Choroid plexus epithelial cell (primary cell): ENCODE measurements around the gene PLXDC1.
"Not testable (repeated sequence)": the region's sequence is repeated elsewhere in the genome, so short reads cannot be mapped to it uniquely, and the experiment has no call there.

Source experiments
- DNase-seq: peaks from one replicate; pipeline ENCODE4 v3.0.0-alpha.2; 2010; ENCODE audit warnings: low read depth
- H3K4me3 ChIP-seq: 2 replicates; pipeline ENCODE4 v1.5.1; 2011; ENCODE audit warnings: low read depth, mild to moderate bottlenecking, control low read depth, low read length, moderate library complexity
- CTCF ChIP-seq: conservative IDR thresholded peaks from 2 replicates; pipeline ENCODE4 v1.5.1; 2011; ENCODE audit warnings: low read depth, mild to moderate bottlenecking, control low read depth, inconsistent platforms, low read length, moderate library complexity

PLXDC1 gene

DNA sequence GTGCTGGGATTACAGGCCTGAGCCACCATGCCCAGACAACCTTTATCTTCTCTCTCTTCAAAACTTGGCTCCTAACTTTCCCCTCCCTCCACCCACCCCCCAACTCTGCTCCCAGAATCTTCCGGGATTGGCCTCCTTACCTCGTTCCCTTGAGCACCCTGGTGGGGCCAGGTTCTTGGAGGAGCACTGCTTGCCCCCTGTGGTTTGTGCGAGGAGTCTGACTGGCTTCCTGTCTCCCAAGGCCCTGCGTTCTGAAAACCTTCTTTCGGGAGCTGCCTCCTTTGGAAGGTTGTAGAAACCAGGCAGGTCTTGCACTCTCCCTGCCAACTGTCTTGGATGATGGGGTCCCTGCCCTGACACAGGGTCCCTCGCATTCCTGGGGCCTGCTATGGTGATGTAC lies 19.8 kb downstream of the PLXDC1 start:
- no peak for TF ChIP-seq CTCF

DNA sequence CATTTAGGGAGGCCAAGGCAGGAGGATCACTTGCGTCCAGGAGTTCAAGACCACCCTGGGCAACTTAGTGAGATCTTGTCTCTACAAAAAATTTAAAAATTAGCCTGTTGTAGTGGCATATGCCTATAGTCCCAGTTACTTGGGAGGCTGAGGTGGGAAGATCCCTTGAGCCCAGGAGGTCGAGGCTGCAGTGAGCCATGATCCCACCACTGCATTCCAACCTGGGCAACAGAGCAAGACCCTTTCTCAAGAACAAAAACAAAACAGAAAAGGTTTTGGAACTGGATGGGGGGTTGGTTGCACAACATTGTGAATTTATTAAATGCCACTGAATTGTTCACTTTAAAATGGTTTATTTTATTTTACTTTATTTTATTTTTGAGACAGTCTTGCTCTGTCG lies 21.2 kb downstream of the PLXDC1 start:
- DNase-seq = no peak
- no peak for TF ChIP-seq CTCF
- H3K4me3 ChIP-seq = no peak overlapping the region

More for the DNA sequence above, 19.8 kb downstream of the PLXDC1 start:
- DNase-seq = peak; percentile 49
- no peak overlapping the region for H3K4me3 ChIP-seq

DNA sequence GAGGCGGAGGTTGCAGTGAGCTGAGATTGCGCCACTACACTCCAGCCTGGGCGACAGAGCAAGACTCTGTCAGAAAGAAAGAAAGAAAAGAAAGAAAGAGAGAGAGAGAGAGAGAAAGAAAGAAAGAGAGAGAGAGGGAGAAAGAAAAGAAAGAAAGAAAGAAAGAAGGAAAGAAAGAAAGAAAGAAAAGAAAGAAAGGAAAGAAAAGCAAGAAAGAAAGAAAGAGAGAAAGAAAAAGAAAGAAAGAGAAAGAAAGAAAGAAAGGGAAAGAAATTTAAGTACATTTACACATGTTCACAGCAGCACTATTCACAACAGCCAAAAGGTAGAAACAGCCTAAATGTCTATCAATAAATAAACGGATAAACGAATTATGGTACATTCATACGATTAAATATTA lies 21.9 kb downstream of the PLXDC1 start:
- H3K4me3 ChIP-seq, DNase-seq: not testable (repeated sequence)

DNA sequence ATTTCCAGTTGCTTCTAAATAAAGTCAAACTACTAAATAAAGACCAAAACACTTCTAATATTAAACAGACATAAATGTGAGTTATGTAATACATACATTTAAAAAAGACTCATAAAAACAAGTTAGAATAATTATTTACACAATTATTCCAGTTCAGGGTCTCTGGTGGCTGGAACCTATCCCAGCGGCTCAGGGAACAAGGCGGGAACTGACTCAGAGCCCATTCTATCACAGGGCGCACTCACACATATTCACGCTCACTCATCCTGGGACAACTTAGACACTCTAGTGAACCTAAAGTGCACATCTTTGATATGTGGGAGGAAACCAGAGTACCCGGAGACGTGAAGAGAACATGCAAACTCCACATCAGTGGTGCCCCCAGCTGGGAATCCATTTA lies 25.0 kb downstream of the PLXDC1 start:
- H3K4me3 ChIP-seq = no peak overlapping the region
- DNase-seq = no peak
- no peak for TF ChIP-seq CTCF

DNA sequence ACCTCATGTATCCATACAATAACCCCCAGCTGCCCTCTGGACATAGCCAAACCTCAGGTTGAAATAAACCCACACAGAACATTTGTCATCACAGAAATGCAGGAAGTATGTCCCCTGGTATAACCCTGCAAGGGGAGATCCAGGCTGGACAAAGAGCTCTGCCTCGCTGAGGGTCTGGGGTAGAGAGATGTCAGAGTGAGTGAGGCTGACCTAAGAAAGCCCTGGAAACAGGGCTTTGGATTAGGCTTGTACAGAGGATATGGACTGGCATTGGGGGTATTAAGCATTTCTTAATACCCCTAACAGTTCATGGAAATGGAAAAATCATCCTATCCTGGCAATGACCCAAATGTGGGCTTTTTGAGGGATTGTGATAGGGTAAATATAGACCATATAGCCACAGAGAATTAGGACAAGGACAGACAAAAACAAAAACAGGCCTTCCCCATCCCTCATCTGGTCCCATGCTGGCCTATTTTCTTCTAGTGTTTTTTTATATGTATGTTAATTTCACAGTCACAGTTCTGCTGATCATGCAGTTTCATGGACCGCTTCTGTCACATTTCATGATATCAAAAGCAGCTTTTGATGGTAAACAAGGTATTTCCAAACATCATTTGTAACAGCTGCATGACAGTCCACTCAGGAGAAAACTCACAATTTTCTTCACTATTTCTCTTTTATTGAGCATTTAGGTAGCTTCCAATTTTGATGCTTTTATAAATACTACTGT lies 26.1 kb downstream of the PLXDC1 start:
- DNase-seq = no peak
- H3K4me3 ChIP-seq = no peak overlapping the region
- no peak for TF ChIP-seq CTCF

DNA sequence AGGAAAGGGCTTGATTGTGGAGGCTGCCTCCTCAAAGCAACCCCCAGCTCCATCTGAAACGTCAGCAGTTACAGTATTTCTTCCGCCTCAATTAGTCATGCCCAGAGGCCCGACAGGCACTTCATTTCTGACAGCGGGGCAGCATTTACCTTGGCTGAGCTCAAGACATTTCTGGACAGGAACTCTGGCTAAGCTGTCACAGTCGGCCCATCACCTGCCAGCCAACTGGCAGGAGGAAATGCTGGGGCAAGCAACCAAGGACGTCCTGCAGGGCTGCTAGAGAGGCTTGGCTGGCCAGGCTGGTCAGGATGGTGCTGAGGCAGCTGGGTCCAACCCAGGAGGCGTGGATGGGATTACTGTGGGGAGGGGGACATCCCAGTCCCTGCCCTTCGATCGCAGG lies 27.8 kb downstream of the PLXDC1 start:
- TF ChIP-seq CTCF = no peak

GRCh38 chr17:39122991-39123390 lies 28.4 kb downstream of the PLXDC1 start:
- no peak for TF ChIP-seq CTCF
- H3K4me3 ChIP-seq = no peak overlapping the region
- no peak for DNase-seq

More for the DNA sequence above, 27.8 kb downstream of the PLXDC1 start:
- no peak for DNase-seq
- H3K4me3 ChIP-seq = no peak overlapping the region

- H3K4me3 ChIP-seq, DNase-seq: not testable (repeated sequence)
These were observed 29.5 kb downstream of the PLXDC1 start for GRCh38 chr17:39121919-39122318.
